Mesendoderm (in vitro differentiated cells): Measurements from ENCODE around the gene FOXE1.

Source experiments
- DNase-seq: peaks from one replicate; pipeline ENCODE4 v3.0.0; 2013
- H2AK5ac ChIP-seq: 2 replicates; pipeline ENCODE4 v1.6.1; 2013; ENCODE audit warnings: low read length, inconsistent platforms
- H2BK120ac ChIP-seq: 2 replicates; pipeline ENCODE4 v1.6.1; 2013; ENCODE audit warnings: low read depth, mild to moderate bottlenecking, low read length, moderate library complexity, mixed read lengths
- H2BK15ac ChIP-seq: replicated peaks from 2 replicates; pipeline ENCODE4 v1.6.1; 2013; ENCODE audit warnings: low read depth, mild to moderate bottlenecking, moderate library complexity
- H2BK5ac ChIP-seq: 2 replicates; pipeline ENCODE4 v1.6.1; 2013; ENCODE audit warnings: low read length, inconsistent platforms
- H3K18ac ChIP-seq: 2 replicates; pipeline ENCODE4 v1.6.1; 2013; ENCODE audit warnings: mild to moderate bottlenecking, low read length, mixed read lengths
- H3K23ac ChIP-seq: one replicate; pipeline ENCODE4 v1.6.1; 2013; ENCODE audit warnings: low read length
- H3K27ac ChIP-seq: 2 replicates; pipeline ENCODE4 v1.5.1; 2013; ENCODE audit warnings: low read depth, mild to moderate bottlenecking, inconsistent platforms, low read length, moderate library complexity
- H3K27me3 ChIP-seq: 2 replicates; pipeline ENCODE4 v1.6.1; 2013; ENCODE audit warnings: low read length, control low read depth, mild to moderate bottlenecking, inconsistent platforms; ENCODE audit not compliant: insufficient read depth, poor library complexity
- H3K36me3 ChIP-seq: 2 replicates; pipeline ENCODE4 v1.6.1; 2013; ENCODE audit warnings: low read length, inconsistent platforms; ENCODE audit not compliant: control insufficient read depth, insufficient read depth
- H3K4ac ChIP-seq: one replicate; pipeline ENCODE4 v1.6.1; 2013; ENCODE audit warnings: low read depth, mild to moderate bottlenecking, low read length, moderate library complexity
- H3K4me1 ChIP-seq: 2 replicates; pipeline ENCODE4 v1.6.1; 2013; ENCODE audit warnings: low read depth, low read length, inconsistent platforms; ENCODE audit not compliant: control insufficient read depth
- H3K4me2 ChIP-seq: 2 replicates; pipeline ENCODE4 v1.6.1; 2013; ENCODE audit warnings: low read length
- H3K4me3 ChIP-seq: 2 replicates; pipeline ENCODE4 v1.5.1; 2013; ENCODE audit warnings: mild to moderate bottlenecking, low read length
- H3K56ac ChIP-seq: one replicate; pipeline ENCODE4 v1.6.1; 2013; ENCODE audit warnings: low read length
- H3K79me1 ChIP-seq: 2 replicates; pipeline ENCODE4 v1.6.1; 2013; ENCODE audit warnings: low read length, inconsistent platforms
- H3K79me2 ChIP-seq: 2 replicates; pipeline ENCODE4 v1.6.1; 2013; ENCODE audit warnings: mild to moderate bottlenecking, low read length; ENCODE audit not compliant: control insufficient read depth, insufficient read depth
- H3K9ac ChIP-seq: 2 replicates; pipeline ENCODE4 v1.6.1; 2013; ENCODE audit warnings: low read length, inconsistent platforms
- H4K5ac ChIP-seq: one replicate; pipeline ENCODE4 v1.6.1; 2013; ENCODE audit warnings: low read length
- H4K8ac ChIP-seq: one replicate; pipeline ENCODE4 v1.6.1; 2013; ENCODE audit warnings: low read depth, mild to moderate bottlenecking, control low read depth, low read length, moderate library complexity
- WGBS: extraction: QIAGEN DNeasy Blood & Tissue Kit; methylation state at CpG from one replicate; pipeline ENCODE4 v1.1.7; 2013; ENCODE audit warnings: low lambda C conversion rate, missing lambda C conversion rate; ENCODE audit not compliant: insufficient coverage; ENCODE audit errors: extremely low coverage; 5-methylcytosine and 5-hydroxymethylcytosine counted together

The FOXE1 gene

GRCh38 chr9:97853844-97854695, 1.0 kb downstream of the FOXE1 start:
- Histone ChIP-seq H3K4me1 (no peaks in the 10 kb centered on the region), H2BK120ac (no peak overlapping the region), H3K4me3 (no peak overlapping the region), H3K9ac (no peak overlapping the region), H3K27me3 (peaks cover 87% of the 10 kb centered on the region), H3K23ac (no peak overlapping the region), H3K36me3 (no peaks in the 10 kb centered on the region), H2BK15ac (no peak overlapping the region), H2BK5ac (no peak overlapping the region), H2AK5ac (no peak overlapping the region), H3K27ac (no peak overlapping the region), H4K8ac (no peak overlapping the region), H3K4ac (no peak overlapping the region), H3K18ac (no peak overlapping the region), H4K5ac (no peak overlapping the region), H3K56ac (no peak overlapping the region), H3K79me1 (no peaks in the 10 kb centered on the region), H3K79me2 (no peaks in the 10 kb centered on the region), H3K4me2 (peak overlapping the region; percentile 39)
- peak; percentile 70 for DNase-seq
- WGBS: no CpG with 5 or more reads among the region's 125 CpGs

GRCh38 chr9:97854696-97855485, 1.9 kb downstream of the FOXE1 start:
- Histone ChIP-seq H2BK120ac (no peak overlapping the region), H3K56ac (no peak overlapping the region), H3K4ac (no peak overlapping the region), H3K27ac (no peak overlapping the region), H2BK15ac (no peak overlapping the region), H3K27me3 (peaks cover 87% of the 10 kb centered on the region), H3K4me3 (no peak overlapping the region), H3K23ac (no peak overlapping the region), H3K4me2 (no peak overlapping the region), H2BK5ac (no peak overlapping the region), H2AK5ac (no peak overlapping the region), H3K4me1 (no peaks in the 10 kb centered on the region), H4K8ac (no peak overlapping the region), H3K9ac (no peak overlapping the region), H3K18ac (no peak overlapping the region), H3K79me1 (no peaks in the 10 kb centered on the region), H4K5ac (no peak overlapping the region), H3K79me2 (no peaks in the 10 kb centered on the region), H3K36me3 (no peaks in the 10 kb centered on the region)
- no CpG with 5 or more reads among the region's 71 CpGs for WGBS
- DNase-seq: no peak

GRCh38 chr9:97855486-97855875, 2.5 kb downstream of the FOXE1 start:
- no peaks in the 10 kb centered on the region for H3K36me3 ChIP-seq
- H3K79me2 ChIP-seq: no peaks in the 10 kb centered on the region
- H3K4me1 ChIP-seq: no peaks in the 10 kb centered on the region
- no CpG with 5 or more reads among the region's 8 CpGs for WGBS
- no peak overlapping the region for H3K9ac ChIP-seq
- H2BK120ac ChIP-seq: no peak overlapping the region
- no peak overlapping the region for H3K4me3 ChIP-seq
- no peak overlapping the region for H3K23ac ChIP-seq
- no peak overlapping the region for H3K4me2 ChIP-seq
- H4K8ac ChIP-seq: no peak overlapping the region
- peaks cover 87% of the 10 kb centered on the region for H3K27me3 ChIP-seq
- H4K5ac ChIP-seq: no peak overlapping the region
- H3K79me1 ChIP-seq: no peaks in the 10 kb centered on the region
- H2AK5ac ChIP-seq: no peak overlapping the region
- no peak overlapping the region for H2BK5ac ChIP-seq
- H2BK15ac ChIP-seq: no peak overlapping the region
- H3K4ac ChIP-seq: no peak overlapping the region
- no peak overlapping the region for H3K56ac ChIP-seq
- no peak overlapping the region for H3K18ac ChIP-seq
- DNase-seq: no peak
- H3K27ac ChIP-seq: no peak overlapping the region

- H3K9ac ChIP-seq: no peak overlapping the region
- H2BK5ac ChIP-seq: no peak overlapping the region
- H3K56ac ChIP-seq: no peak overlapping the region
- no peak overlapping the region for H4K5ac ChIP-seq
- no peak overlapping the region for H3K23ac ChIP-seq
- no peaks in the 10 kb centered on the region for H3K79me1 ChIP-seq
- H3K27me3 ChIP-seq: peaks cover 89% of the 10 kb centered on the region
- H2BK120ac ChIP-seq: no peak overlapping the region
- no peaks in the 10 kb centered on the region for H3K4me1 ChIP-seq
- no CpG with 5 or more reads among the region's 5 CpGs for WGBS
- H3K4me2 ChIP-seq: no peak overlapping the region
- no peak overlapping the region for H2AK5ac ChIP-seq
- no peak for DNase-seq
- H3K27ac ChIP-seq: no peak overlapping the region
- H3K36me3 ChIP-seq: no peaks in the 10 kb centered on the region
- no peak overlapping the region for H3K4ac ChIP-seq
- H2BK15ac ChIP-seq: no peak overlapping the region
- no peak overlapping the region for H3K18ac ChIP-seq
- H3K4me3 ChIP-seq: no peak overlapping the region
- no peaks in the 10 kb centered on the region for H3K79me2 ChIP-seq
- H4K8ac ChIP-seq: no peak overlapping the region
Observed at GRCh38 chr9:97855899-97856298, 2.9 kb downstream of the FOXE1 start.

- Histone ChIP-seq H3K27me3 (peaks cover 82% of the 10 kb centered on the region), H3K27ac (no peak overlapping the region), H3K18ac (no peak overlapping the region), H2AK5ac (no peak overlapping the region), H3K56ac (no peak overlapping the region), H2BK15ac (no peak overlapping the region), H2BK120ac (no peak overlapping the region), H3K4me3 (no peak overlapping the region), H4K5ac (no peak overlapping the region), H3K36me3 (no peaks in the 10 kb centered on the region), H3K4me2 (peak overlapping the region; percentile 50), H2BK5ac (no peak overlapping the region), H3K79me1 (no peaks in the 10 kb centered on the region), H3K4ac (no peak overlapping the region), H3K23ac (peak overlapping the region; percentile 66), H3K9ac (no peak overlapping the region), H3K79me2 (no peaks in the 10 kb centered on the region), H3K4me1 (no peaks in the 10 kb centered on the region), H4K8ac (no peak overlapping the region)
- DNase-seq: no peak
- WGBS: no CpG with 5 or more reads among the region's 15 CpGs
Observed at GRCh38 chr9:97856857-97857605, 4.0 kb downstream of the FOXE1 start.
